ENCODE measurements around the gene DCTD.
A peak's percentile ranks its signal among the peaks of the same experiment; 100 is the strongest.

DNA sequence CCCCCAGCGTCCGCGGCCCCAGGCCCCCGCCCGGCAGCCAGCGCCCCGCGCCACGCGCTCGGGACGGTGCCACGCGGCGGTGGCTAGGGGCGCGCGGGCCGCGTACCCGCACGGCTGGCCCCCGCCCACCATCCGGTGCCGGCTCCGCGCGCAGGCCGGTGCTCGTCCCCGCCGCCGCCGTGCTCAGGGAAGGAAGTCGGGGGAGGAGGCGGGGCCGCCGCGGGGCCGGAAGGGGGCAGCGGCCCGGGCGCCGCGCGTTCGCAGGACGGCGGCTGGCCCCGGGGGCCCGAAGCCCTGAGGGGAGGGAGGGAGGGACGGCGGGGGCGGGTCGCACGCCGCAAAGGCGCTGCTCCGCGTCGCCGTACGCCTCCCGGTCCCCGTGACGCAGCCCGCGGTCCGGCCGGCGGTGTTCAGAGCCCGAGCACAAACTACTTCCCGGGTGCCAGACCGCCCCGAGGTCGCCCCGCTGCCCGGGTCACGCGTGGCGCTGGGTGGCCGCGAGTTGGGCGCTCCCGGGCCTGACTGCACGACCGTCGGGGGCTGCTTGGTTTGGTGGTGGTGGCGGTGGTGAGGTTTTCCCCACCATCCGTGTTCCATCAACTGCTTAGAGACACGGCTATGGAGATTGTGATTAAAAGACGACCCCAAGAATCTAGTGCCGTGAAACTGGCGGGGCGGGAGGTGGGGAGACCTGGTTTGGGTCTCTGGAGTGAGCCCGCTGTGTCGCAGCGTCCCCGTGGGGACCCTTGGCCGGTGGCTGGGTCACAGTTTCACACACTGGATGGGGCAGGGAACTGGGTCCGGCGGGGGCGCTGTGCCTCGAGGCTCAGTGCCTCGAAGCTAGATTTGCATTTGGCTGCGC lies at the start of gene DCTD:
- TF ChIP-seq, protein P1, sequence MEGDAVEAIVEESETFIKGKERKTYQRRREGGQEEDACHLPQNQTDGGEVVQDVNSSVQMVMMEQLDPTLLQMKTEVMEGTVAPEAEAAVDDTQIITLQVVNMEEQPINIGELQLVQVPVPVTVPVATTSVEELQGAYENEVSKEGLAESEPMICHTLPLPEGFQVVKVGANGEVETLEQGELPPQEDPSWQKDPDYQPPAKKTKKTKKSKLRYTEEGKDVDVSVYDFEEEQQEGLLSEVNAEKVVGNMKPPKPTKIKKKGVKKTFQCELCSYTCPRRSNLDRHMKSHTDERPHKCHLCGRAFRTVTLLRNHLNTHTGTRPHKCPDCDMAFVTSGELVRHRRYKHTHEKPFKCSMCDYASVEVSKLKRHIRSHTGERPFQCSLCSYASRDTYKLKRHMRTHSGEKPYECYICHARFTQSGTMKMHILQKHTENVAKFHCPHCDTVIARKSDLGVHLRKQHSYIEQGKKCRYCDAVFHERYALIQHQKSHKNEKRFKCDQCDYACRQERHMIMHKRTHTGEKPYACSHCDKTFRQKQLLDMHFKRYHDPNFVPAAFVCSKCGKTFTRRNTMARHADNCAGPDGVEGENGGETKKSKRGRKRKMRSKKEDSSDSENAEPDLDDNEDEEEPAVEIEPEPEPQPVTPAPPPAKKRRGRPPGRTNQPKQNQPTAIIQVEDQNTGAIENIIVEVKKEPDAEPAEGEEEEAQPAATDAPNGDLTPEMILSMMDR (IDR thresholded peaks at IDR 0.05), result no peak
- TF ChIP-seq POLR2AphosphoS5 (IDR thresholded peaks at IDR 0.05), result peak in 1 of 3 donors; percentile 9
